HEK293 (cell line): ENCODE data around the gene ZNF425.

ENCODE experiments used
- CTCF ChIA-PET: fragments of 350-600 bp; formaldehyde crosslinking; extraction: SDS; loops from one replicate; lab custom pipeline; 2021; ENCODE audit warnings: antibody characterized with exemption; lab: Yijun Ruan, JAX
- POLR2A ChIA-PET: fragments of 300-600 bp; formaldehyde crosslinking; extraction: SDS; loops from one replicate; lab custom pipeline; 2020; ENCODE audit warnings: antibody characterized with exemption, inconsistent platforms; lab: Yijun Ruan, JAX
- H3K27ac ChIP-seq: fragments of 200-500 bp; sonication (Bioruptor generic); 2 replicates; pipeline ENCODE4 v1.5.1; 2014; ENCODE audit warnings: low read depth, low read length, control low read depth, inconsistent platforms; ENCODE audit errors: extremely low read depth
- H3K36me3 ChIP-seq, 2 experiments: fragments of 200-500 bp in 1 of 2; sonication (Bioruptor generic) in 1 of 2; 1 replicate in 1 of 2; 2 replicates in 1 of 2; pipeline ENCODE4 v1.5.1; 2014 to 2017; ENCODE audit warnings: inconsistent platforms in 2 of 2, low read length in 2 of 2; ENCODE audit not compliant: control insufficient read depth in 2 of 2, insufficient read depth in 1 of 2
- H3K4me1 ChIP-seq: fragments of 200-500 bp; sonication (Bioruptor generic); 2 replicates; pipeline ENCODE4 v1.5.1; 2014; ENCODE audit warnings: mild to moderate bottlenecking, low read length, inconsistent platforms; ENCODE audit not compliant: control insufficient read depth, insufficient read depth
- H3K4me3 ChIP-seq: 2 replicates; pipeline ENCODE4 v1.5.1; 2011; ENCODE audit warnings: low read depth, mild to moderate bottlenecking, control low read depth, low read length, moderate library complexity
- H3K9me3 ChIP-seq: fragments of 200-500 bp; sonication (Bioruptor generic); 2 replicates; pipeline ENCODE4 v1.5.1; 2014; ENCODE audit warnings: low read depth, low read length, inconsistent platforms; ENCODE audit not compliant: control insufficient read depth, insufficient read depth
- KLF10 ChIP-seq: fragments of 450-650 bp; IDR thresholded peaks from 2 replicates; pipeline ENCODE4 v1.5.1; 2018; ENCODE audit warnings: missing biosample characterization, mild to moderate bottlenecking, missing genetic modification characterization
- MEIS1 ChIP-seq: sonication (generic); formaldehyde crosslinking; IDR thresholded peaks from 2 replicates; pipeline ENCODE4 v1.8.1; 2022; ENCODE audit warnings: missing genetic modification reagents, mild to moderate bottlenecking, borderline replicate concordance
- PATZ1 ChIP-seq: fragments of 450-650 bp; formaldehyde crosslinking; IDR thresholded peaks from 2 replicates; pipeline ENCODE4 v1.5.1; 2016; ENCODE audit warnings: missing biosample characterization, missing genetic modification characterization
- PRDM1 ChIP-seq: fragments of 450-650 bp; formaldehyde crosslinking; IDR thresholded peaks from 2 replicates; pipeline ENCODE4; 2016; ENCODE audit warnings: missing biosample characterization, missing genetic modification characterization
- ZBTB6 ChIP-seq: fragments of 450-650 bp; formaldehyde crosslinking; IDR thresholded peaks from 2 replicates; pipeline ENCODE4 v1.5.1; 2017; ENCODE audit warnings: missing biosample characterization, missing genetic modification characterization
- ZFP3 ChIP-seq: fragments of 450-650 bp; formaldehyde crosslinking; IDR thresholded peaks from 2 replicates; pipeline ENCODE4 v1.5.1; 2016; ENCODE audit warnings: low read depth, missing biosample characterization, missing genetic modification characterization
- ZNF140 ChIP-seq: fragments of 450-650 bp; formaldehyde crosslinking; IDR thresholded peaks from 2 replicates; pipeline ENCODE4 v1.5.1; 2016; ENCODE audit warnings: missing biosample characterization, missing genetic modification characterization
- ZNF155 ChIP-seq: fragments of 450-650 bp; formaldehyde crosslinking; IDR thresholded peaks from 2 replicates; pipeline ENCODE4 v1.5.1; 2016; ENCODE audit warnings: missing biosample characterization, missing genetic modification characterization
- ZNF18 ChIP-seq: fragments of 450-650 bp; formaldehyde crosslinking; IDR thresholded peaks from 2 replicates; pipeline ENCODE4 v1.5.1; 2016; ENCODE audit warnings: missing biosample characterization, missing genetic modification characterization
- ZNF184 ChIP-seq: fragments of 450-650 bp; IDR thresholded peaks from 2 replicates; pipeline ENCODE4 v1.5.1; 2018; ENCODE audit warnings: missing biosample characterization, mild to moderate bottlenecking, missing genetic modification characterization
- ZNF37A ChIP-seq: fragments of 450-650 bp; IDR thresholded peaks from 2 replicates; pipeline ENCODE4 v1.5.1; 2018; ENCODE audit warnings: missing biosample characterization, missing genetic modification characterization
- ZNF514 ChIP-seq: fragments of 450-650 bp; formaldehyde crosslinking; IDR thresholded peaks from 2 replicates; pipeline ENCODE4 v1.5.1; 2016; ENCODE audit warnings: missing biosample characterization, missing genetic modification characterization
- ZNF621 ChIP-seq: fragments of 450-650 bp; formaldehyde crosslinking; IDR thresholded peaks from 2 replicates; pipeline ENCODE4 v1.5.1; 2017; ENCODE audit warnings: missing biosample characterization, missing genetic modification characterization
- ZNF623 ChIP-seq: fragments of 450-650 bp; formaldehyde crosslinking; IDR thresholded peaks from 2 replicates; pipeline ENCODE4 v1.5.1; 2016; ENCODE audit warnings: missing biosample characterization, missing genetic modification characterization
- ZNF670 ChIP-seq: fragments of 450-650 bp; formaldehyde crosslinking; IDR thresholded peaks from 2 replicates; pipeline ENCODE4 v1.5.1; 2016; ENCODE audit warnings: missing biosample characterization, missing genetic modification characterization, low read depth
- ZNF837 ChIP-seq: fragments of 450-650 bp; formaldehyde crosslinking; IDR thresholded peaks from 2 replicates; pipeline ENCODE4 v1.5.1; 2016; ENCODE audit warnings: missing biosample characterization, missing genetic modification characterization
- ZSCAN5A ChIP-seq: fragments of 450-650 bp; formaldehyde crosslinking; IDR thresholded peaks from 2 replicates; pipeline ENCODE4 v1.5.1; 2016; ENCODE audit warnings: missing biosample characterization, missing genetic modification characterization
- ZXDB ChIP-seq: fragments of 450-650 bp; formaldehyde crosslinking; IDR thresholded peaks from 2 replicates; pipeline ENCODE4 v1.5.1; 2016; ENCODE audit warnings: missing biosample characterization, missing genetic modification characterization

ZNF425 gene

GRCh38 chr7:149175150-149175549, 49.0 kb upstream of the ZNF425 start:
- Histone ChIP-seq H3K36me3 (peaks cover 43 to 90% of the 10 kb centered on the region in 2 experiments; a peak in 2 of 3 replicates), H3K27ac (no peak overlapping the region), H3K4me1 (no peaks in the 10 kb centered on the region), H3K4me3 (no peak overlapping the region), H3K9me3 (no peaks in the 10 kb centered on the region)
- POLR2A ChIA-PET: interaction anchor here (1.1 kb wide), 1 partner anchor 49 kb away, joined by 5 read pairs; the partner anchor contains the start of gene ZNF425
- CTCF ChIA-PET: no interaction called here
- TF ChIP-seq ZNF514 (tag by site-specific recombination): no peak
- no peak for TF ChIP-seq ZNF623 (tag by site-specific recombination)
- no peak for TF ChIP-seq ZXDB
- no peak for TF ChIP-seq ZFP3 (tag by site-specific recombination)
- TF ChIP-seq ZNF140: no peak
- no peak for TF ChIP-seq ZNF621 (tag by site-specific recombination)
- TF ChIP-seq ZNF18 (tag by site-specific recombination): no peak
- TF ChIP-seq MEIS1 (CRISPR knock-in tag): no peak
- no peak for TF ChIP-seq ZNF670 (tag by site-specific recombination)
- no peak for TF ChIP-seq ZNF184 (tag by site-specific recombination)
- TF ChIP-seq ZBTB6 (tag by site-specific recombination): no peak

GRCh38 chr7:149172534-149172920, 46.4 kb upstream of the ZNF425 start:
- Histone ChIP-seq H3K9me3 (no peaks in the 10 kb centered on the region), H3K27ac (no peak overlapping the region), H3K4me3 (no peak overlapping the region), H3K4me1 (no peaks in the 10 kb centered on the region), H3K36me3 (peaks cover 62 to 88% of the 10 kb centered on the region in 2 experiments)
- TF ChIP-seq ZNF837: no peak
- no peak for TF ChIP-seq ZSCAN5A (tag by site-specific recombination)
- TF ChIP-seq PRDM1: peak; percentile 76
- TF ChIP-seq ZNF623 (tag by site-specific recombination): no peak
- CTCF ChIA-PET: no interaction called here
- POLR2A ChIA-PET: no interaction called here

GRCh38 chr7:149171892-149172533, 45.9 kb upstream of the ZNF425 start:
- H3K27ac ChIP-seq: no peak overlapping the region
- peaks cover 60 to 87% of the 10 kb centered on the region in 2 experiments for H3K36me3 ChIP-seq
- H3K4me1 ChIP-seq: no peaks in the 10 kb centered on the region
- ChIA-PET CTCF (no interaction called here), POLR2A (no interaction called here)
- TF ChIP-seq ZNF155 (tag by site-specific recombination) (no peak), ZNF37A (tag by site-specific recombination) (no peak), PATZ1 (0 out of 2 replicates have a peak, but pooled peaks have one; percentile 20), KLF10 (tag by site-specific recombination) (no peak)
- no peak overlapping the region for H3K4me3 ChIP-seq
- no peaks in the 10 kb centered on the region for H3K9me3 ChIP-seq
